RWPE1 (cell line): ENCODE data around the gene METTL16.
"Not testable (repeated sequence)": the region's sequence is repeated elsewhere in the genome, so short reads cannot be mapped to it uniquely, and the experiment has no call there.

Source experiments
- CTCF ChIA-PET: fragments of 350-600 bp; sonication (Branson Sonifier 250); formaldehyde crosslinking; extraction: SDS; loops from one replicate; lab custom pipeline; 2021; lab: Yijun Ruan, JAX
- POLR2A ChIA-PET: fragments of 400-600 bp; formaldehyde crosslinking; extraction: SDS; loops from one replicate; lab custom pipeline; 2020; ENCODE audit warnings: antibody characterized with exemption; ENCODE audit not compliant: low non-redundant PET; lab: Yijun Ruan, JAX
- DNase-seq: peaks from one replicate; pipeline ENCODE4 v3.0.0; 2012; ENCODE audit warnings: low spot score
- H3K27ac ChIP-seq: fragments of 450-650 bp; 2 replicates; pipeline ENCODE4 v1.5.1; 2017
- CTCF ChIP-seq: fragments of 450-650 bp; conservative IDR thresholded peaks from 2 replicates; pipeline ENCODE4 v1.5.1; 2017; ENCODE audit warnings: low read depth, mild to moderate bottlenecking

The METTL16 gene

GRCh38 chr17:2521257-2521656 is 9.6 kb upstream of the METTL16 start:
- POLR2A ChIA-PET: interaction anchor here (0.7 kb wide), 1 partner anchor 98 kb away, joined by 7 read pairs; no protein-coding TSS in a partner anchor

GRCh38 chr17:2517539-2517938 is 5.9 kb upstream of the METTL16 start:
- H3K27ac ChIP-seq: no peak overlapping the region
- ChIA-PET POLR2A (no interaction called here), CTCF (interaction anchor here (0.6 kb wide), 1 partner anchor 58 kb away, joined by 5 read pairs; no protein-coding TSS in a partner anchor)
- TF ChIP-seq CTCF: no peak
- DNase-seq: no peak

More at GRCh38 chr17:2521257-2521656, 9.6 kb upstream of the METTL16 start:
- no peak overlapping the region for H3K27ac ChIP-seq
- no peak for DNase-seq
- CTCF ChIA-PET: interaction anchor here (0.7 kb wide), 1 partner anchor 62 kb away, joined by 3 read pairs; no protein-coding TSS in a partner anchor
- no peak for TF ChIP-seq CTCF

GRCh38 chr17:2511138-2511461 is 588 bp downstream of the METTL16 start:
- no peak for TF ChIP-seq CTCF
- POLR2A ChIA-PET: interaction anchor here (0.7 to 1.3 kb wide), 3 partner anchors 25 to 50 kb away, joined by 3 to 5 read pairs (median 4); no protein-coding TSS in a partner anchor
- H3K27ac ChIP-seq: peak overlapping the region; percentile 95
- CTCF ChIA-PET: interaction anchor here (0.6 kb wide), 1 partner anchor 90 kb away, joined by 3 read pairs; no protein-coding TSS in a partner anchor
- no peak for DNase-seq

GRCh38 chr17:2510559-2510958 is 1.1 kb downstream of the METTL16 start:
- no peak for DNase-seq
- ChIA-PET POLR2A (interaction anchor here (0.7 to 1.3 kb wide), 3 partner anchors 24 to 50 kb away, joined by 3 to 5 read pairs (median 4); no protein-coding TSS in a partner anchor), CTCF (interaction anchor here (0.6 kb wide), 1 partner anchor 152 kb away, joined by 6 read pairs; no protein-coding TSS in a partner anchor)
- H3K27ac ChIP-seq: no peak overlapping the region
- no peak for TF ChIP-seq CTCF

GRCh38 chr17:2508035-2508434 is 3.7 kb downstream of the METTL16 start:
- DNase-seq: no peak
- CTCF ChIA-PET: no interaction called here
- H3K27ac ChIP-seq: no peak overlapping the region
- TF ChIP-seq CTCF: no peak
- POLR2A ChIA-PET: no interaction called here

- H3K27ac ChIP-seq, CTCF ChIA-PET, DNase-seq, POLR2A ChIA-PET: not testable (repeated sequence)
These were observed 4.7 kb downstream of the METTL16 start for GRCh38 chr17:2507015-2507414.

- ChIA-PET POLR2A (no interaction called here), CTCF (interaction anchor here (0.6 kb wide), 1 partner anchor 16 kb away, joined by 3 read pairs; no protein-coding TSS in a partner anchor)
- TF ChIP-seq CTCF: no peak
- DNase-seq: no peak
- H3K27ac ChIP-seq: no peak overlapping the region
These were observed 8.1 kb downstream of the METTL16 start for GRCh38 chr17:2503627-2504026.
